Upper lobe of left lung (tissue), 6 donors: ENCODE results near the gene RYR3. TPM values are rescaled to one million over a fixed set of nuclear protein-coding genes. Genes with fewer than 3 reads are reported as not detected.

Experiments
- ATAC-seq, 2 donors: fragments of 200-7000 bp; cut with Tn5 transposase; one replicate each; pipeline ENCODE4 v1.9.1; 2022; ENCODE audit warnings: mild to moderate bottlenecking in 2 of 2, moderate library complexity in 2 of 2; ENCODE audit not compliant: low FRiP score in 2 of 2
- DNase-seq, 2 donors: peaks; one replicate each; pipeline ENCODE4 v3.0.0-alpha.2; 2019 to 2020
- H3K27ac ChIP-seq, 4 donors: fragments of 200-600 bp; sonication (generic); one replicate each; pipeline ENCODE4 v1.5.1; 2016 to 2019
- H3K27me3 ChIP-seq, 4 donors: fragments of 200-600 bp; sonication (generic); one replicate each; pipeline ENCODE4 v1.5.1; 2017 to 2019
- H3K36me3 ChIP-seq, 4 donors: fragments of 200-600 bp; sonication (generic); one replicate each; pipeline ENCODE4 v1.5.1; 2016 to 2019
- H3K4me1 ChIP-seq, 4 donors: fragments of 200-600 bp; sonication (generic); one replicate each; pipeline ENCODE4 v1.5.1; 2018 to 2019
- H3K4me3 ChIP-seq, 4 donors: fragments of 200-600 bp; sonication (generic); one replicate each; pipeline ENCODE4 v1.5.1; 2017 to 2019; ENCODE audit warnings: mild to moderate bottlenecking in 2 of 4, moderate library complexity in 1 of 4
- H3K9me3 ChIP-seq, 4 donors: fragments of 200-600 bp; sonication (generic); one replicate each; pipeline ENCODE4 v1.5.1; 2018 to 2019
- EP300 ChIP-seq, 4 donors: sonication (generic); formaldehyde crosslinking; IDR thresholded peaks; one replicate each; pipeline ENCODE4 v1.5.1; 2017; ENCODE audit warnings: antibody characterized with exemption in 4 of 4, control low read depth in 2 of 4
- POLR2A ChIP-seq, 4 donors: fragments of 450-650 bp; IDR thresholded peaks; one replicate each; pipeline ENCODE4 v1.5.1; 2016 to 2017; ENCODE audit warnings: antibody characterized with exemption in 4 of 4, mild to moderate bottlenecking in 2 of 4
- POLR2AphosphoS5 ChIP-seq, 2 donors: sonication (generic); formaldehyde crosslinking; IDR thresholded peaks; one replicate each; pipeline ENCODE4 v1.5.1; 2017; ENCODE audit warnings: antibody characterized with exemption in 2 of 2
- WGBS, 2 donors: methylation state at CpG; one replicate each; pipeline ENCODE4 v1.1.5; 2017 to 2018; 5-methylcytosine and 5-hydroxymethylcytosine counted together
- total RNA-seq, 6 donors: library from RNA; depleted of rRNA in 4 of 6; stranded (reverse); fragments of >200 nt in 4 of 6; gene quantifications; one replicate each; pipeline versions ENCODE4 v1.1.0 to v1.2.1, GENCODE V29; 2016 to 2021
- TF ChIP-seq, protein P1 (sequence below), 6 experiments: fragments of 450-650 bp in 4 of 6; fragments of 200-600 bp in 2 of 6; sonication (generic) in 2 of 6; IDR thresholded peaks; one replicate each; pipeline ENCODE4 v1.5.1; 2016 to 2019; ENCODE audit warnings: antibody characterized with exemption in 6 of 6
- donor health status: DM: no; HTN: no; CAD: no; lungs with moderate emphysema.
- donor health status: DM: no; HTN: yes; CAD: no; lungs with severe emphysema.

The RYR3 gene
- total RNA-seq, 6 donors from 2014 or later: under 0.01 to 0.34 (median 0.15) TPM

DNA sequence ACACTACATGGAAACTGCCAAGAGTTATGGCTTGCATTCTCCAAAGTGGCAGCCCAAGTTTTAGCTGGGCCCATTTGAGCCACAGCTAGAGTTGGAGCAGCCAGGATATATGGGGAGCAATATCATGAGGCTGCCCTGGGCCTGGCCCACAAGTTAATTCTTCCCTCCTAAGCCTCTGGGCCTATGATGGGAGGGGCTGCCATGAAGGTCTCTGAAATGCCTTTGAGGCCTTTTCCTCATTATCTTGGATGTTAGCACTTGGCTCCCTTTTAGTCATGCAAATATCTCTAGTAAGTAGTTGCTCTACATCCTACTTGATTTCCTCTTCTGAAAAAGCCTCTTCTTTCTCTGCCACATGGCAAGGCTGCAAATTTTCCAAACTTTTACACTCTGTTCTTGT, 400.0 kb downstream of the RYR3 start:
- H3K4me1 ChIP-seq: no peaks in the 10 kb centered on the region
- ATAC-seq: no peak
- no peak overlapping the region for H3K27ac ChIP-seq
- H3K36me3 ChIP-seq: no peaks in the 10 kb centered on the region
- H3K9me3 ChIP-seq: peaks cover 0 to 8% (median 3%) of the 10 kb centered on the region in 4 donors
- no peak overlapping the region for H3K4me3 ChIP-seq
- no peaks in the 10 kb centered on the region for H3K27me3 ChIP-seq
- TF ChIP-seq POLR2A (IDR thresholded peaks at IDR 0.05) (no peak), POLR2AphosphoS5 (IDR thresholded peaks at IDR 0.05) (no peak), EP300 (IDR thresholded peaks at IDR 0.05) (no peak)
- TF ChIP-seq, protein P1, sequence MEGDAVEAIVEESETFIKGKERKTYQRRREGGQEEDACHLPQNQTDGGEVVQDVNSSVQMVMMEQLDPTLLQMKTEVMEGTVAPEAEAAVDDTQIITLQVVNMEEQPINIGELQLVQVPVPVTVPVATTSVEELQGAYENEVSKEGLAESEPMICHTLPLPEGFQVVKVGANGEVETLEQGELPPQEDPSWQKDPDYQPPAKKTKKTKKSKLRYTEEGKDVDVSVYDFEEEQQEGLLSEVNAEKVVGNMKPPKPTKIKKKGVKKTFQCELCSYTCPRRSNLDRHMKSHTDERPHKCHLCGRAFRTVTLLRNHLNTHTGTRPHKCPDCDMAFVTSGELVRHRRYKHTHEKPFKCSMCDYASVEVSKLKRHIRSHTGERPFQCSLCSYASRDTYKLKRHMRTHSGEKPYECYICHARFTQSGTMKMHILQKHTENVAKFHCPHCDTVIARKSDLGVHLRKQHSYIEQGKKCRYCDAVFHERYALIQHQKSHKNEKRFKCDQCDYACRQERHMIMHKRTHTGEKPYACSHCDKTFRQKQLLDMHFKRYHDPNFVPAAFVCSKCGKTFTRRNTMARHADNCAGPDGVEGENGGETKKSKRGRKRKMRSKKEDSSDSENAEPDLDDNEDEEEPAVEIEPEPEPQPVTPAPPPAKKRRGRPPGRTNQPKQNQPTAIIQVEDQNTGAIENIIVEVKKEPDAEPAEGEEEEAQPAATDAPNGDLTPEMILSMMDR (IDR thresholded peaks at IDR 0.05): no peak
- no peak for DNase-seq

DNA sequence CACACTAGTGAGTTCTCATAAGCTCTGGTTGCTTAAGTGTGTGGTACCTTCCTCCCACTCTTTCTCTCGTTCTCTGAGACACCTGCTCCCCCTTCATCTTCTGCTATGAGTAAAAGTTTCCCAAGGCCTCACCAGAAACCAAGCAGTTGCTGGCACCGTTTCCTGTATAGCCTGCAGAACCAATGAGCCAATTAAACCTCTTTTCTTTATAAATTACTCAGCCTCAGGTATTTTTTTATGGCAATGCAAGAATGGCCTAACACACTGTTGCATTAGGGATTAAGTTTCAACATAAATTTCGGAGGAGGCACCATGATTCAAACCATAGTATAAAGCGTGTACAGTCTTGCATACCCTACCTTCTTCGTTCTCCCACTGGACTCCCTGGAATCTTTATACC, 405.3 kb downstream of the RYR3 start:
- Histone ChIP-seq H3K27ac (no peak overlapping the region), H3K4me3 (no peak overlapping the region), H3K4me1 (no peaks in the 10 kb centered on the region), H3K27me3 (no peaks in the 10 kb centered on the region), H3K36me3 (no peaks in the 10 kb centered on the region), H3K9me3 (no peaks in the 10 kb centered on the region)
- WGBS, 2 donors: 71 to 86% methylated on average over 5 of the region's 5 CpGs
- ATAC-seq (no peak), DNase-seq (no peak)
- TF ChIP-seq, protein P1 (IDR thresholded peaks at IDR 0.05): no peak
- TF ChIP-seq POLR2AphosphoS5 (IDR thresholded peaks at IDR 0.05) (no peak), POLR2A (IDR thresholded peaks at IDR 0.05) (no peak), EP300 (IDR thresholded peaks at IDR 0.05) (no peak)

DNA sequence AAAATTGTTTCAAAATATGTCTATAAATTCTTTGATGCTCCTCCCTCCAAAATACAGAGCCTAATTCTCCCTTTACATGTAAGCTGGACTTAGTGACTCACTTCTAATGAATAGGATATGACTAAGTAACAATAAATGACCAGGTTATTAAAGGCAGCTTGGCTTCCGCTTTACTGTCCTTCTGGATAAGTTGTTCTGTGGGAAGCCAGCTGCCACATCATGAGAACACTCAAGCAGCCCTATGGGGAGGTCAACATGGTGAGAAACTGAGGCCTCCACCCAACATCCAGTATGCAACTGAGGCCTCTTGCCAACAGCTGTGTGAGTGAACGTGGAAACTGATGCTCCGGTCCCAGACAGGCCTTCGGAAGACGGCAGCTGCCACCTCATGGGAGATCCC, 410.2 kb downstream of the RYR3 start:
- Histone ChIP-seq H3K36me3 (no peaks in the 10 kb centered on the region), H3K27me3 (no peaks in the 10 kb centered on the region), H3K4me1 (no peaks in the 10 kb centered on the region), H3K9me3 (no peaks in the 10 kb centered on the region), H3K4me3 (no peak overlapping the region), H3K27ac (no peak overlapping the region)
- WGBS, 2 donors: 85 to 93% methylated on average over 1 to 5 of the region's 5 CpGs
- TF ChIP-seq, protein P1 (IDR thresholded peaks at IDR 0.05): no peak
- TF ChIP-seq POLR2A (IDR thresholded peaks at IDR 0.05) (no peak), EP300 (IDR thresholded peaks at IDR 0.05) (no peak), POLR2AphosphoS5 (IDR thresholded peaks at IDR 0.05) (no peak)
- ATAC-seq (no peak), DNase-seq (no peak)

DNA sequence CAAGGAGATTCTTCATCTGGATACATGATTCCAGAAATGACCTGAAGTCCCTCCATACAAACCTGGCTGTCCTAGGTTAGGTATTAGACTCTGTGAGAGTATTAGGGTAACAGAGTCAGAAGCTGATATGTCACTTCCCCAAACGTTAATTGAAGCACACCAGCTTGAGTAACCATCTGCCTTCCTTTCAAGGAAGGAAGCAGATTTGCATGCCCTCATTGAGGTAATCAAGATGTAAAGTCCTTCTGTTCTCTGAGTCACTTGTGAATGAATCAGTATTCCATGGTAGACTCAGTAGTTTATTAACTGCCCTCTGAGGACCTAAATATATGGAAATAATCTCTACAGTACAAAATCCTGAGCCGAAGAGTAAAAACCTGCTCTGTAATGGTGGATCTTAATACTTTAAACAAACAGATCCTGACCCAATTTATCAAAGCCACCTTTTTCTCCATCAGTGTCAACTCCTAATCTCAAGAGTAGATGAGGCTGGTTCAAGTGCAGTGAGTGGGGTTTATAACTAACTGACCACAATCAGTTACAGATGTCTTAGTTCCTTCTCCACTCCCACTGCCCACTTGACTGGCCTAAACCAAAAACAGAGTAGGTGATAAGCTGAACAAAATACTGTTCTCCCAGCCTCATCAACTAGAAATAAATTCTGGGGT, 411.4 kb downstream of the RYR3 start:
- Histone ChIP-seq H3K27me3 (no peaks in the 10 kb centered on the region), H3K4me3 (no peak overlapping the region), H3K9me3 (no peaks in the 10 kb centered on the region), H3K4me1 (no peaks in the 10 kb centered on the region), H3K27ac (no peak overlapping the region), H3K36me3 (no peaks in the 10 kb centered on the region)
- ATAC-seq (no peak), DNase-seq (no peak)
- TF ChIP-seq EP300 (IDR thresholded peaks at IDR 0.05): no peak
- no peak for TF ChIP-seq POLR2AphosphoS5 (IDR thresholded peaks at IDR 0.05)
- TF ChIP-seq, protein P1 (IDR thresholded peaks at IDR 0.05): no peak
- no peak for TF ChIP-seq POLR2A (IDR thresholded peaks at IDR 0.05)
- WGBS, 2 donors: 39 to 41% methylated on average over 2 of the region's 2 CpGs

DNA sequence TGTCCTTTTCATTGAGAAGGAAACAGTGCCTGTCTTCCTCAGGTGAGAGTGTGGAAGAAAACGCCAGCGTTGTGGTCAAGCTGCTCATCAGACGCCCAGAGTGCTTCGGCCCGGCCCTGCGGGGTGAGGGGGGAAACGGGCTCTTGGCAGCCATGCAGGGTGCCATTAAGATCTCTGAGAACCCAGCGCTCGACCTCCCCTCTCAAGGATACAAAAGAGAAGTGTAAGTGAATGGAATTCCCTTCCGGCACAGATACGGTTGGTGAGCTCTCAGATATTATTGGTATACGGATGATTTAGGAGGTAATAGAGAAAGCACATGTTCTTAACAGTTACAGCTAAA, 411.9 kb downstream of the RYR3 start:
- no peaks in the 10 kb centered on the region for H3K4me1 ChIP-seq
- H3K27me3 ChIP-seq: no peaks in the 10 kb centered on the region
- no peaks in the 10 kb centered on the region for H3K36me3 ChIP-seq
- H3K9me3 ChIP-seq: no peaks in the 10 kb centered on the region
- 87 to 95% methylated on average over 12 of the region's 12 CpGs for WGBS, 2 donors
- no peak for ATAC-seq
- no peak overlapping the region for H3K27ac ChIP-seq
- TF ChIP-seq, protein P1 (IDR thresholded peaks at IDR 0.05): no peak
- no peak for TF ChIP-seq POLR2A (IDR thresholded peaks at IDR 0.05)
- TF ChIP-seq EP300 (IDR thresholded peaks at IDR 0.05): no peak
- TF ChIP-seq POLR2AphosphoS5 (IDR thresholded peaks at IDR 0.05): no peak
- H3K4me3 ChIP-seq: no peak overlapping the region
- peak in 1 of 2 donors; percentile 41 for DNase-seq
